Bone marrow (tissue), 2 donors: Measurements from ENCODE around the gene HEY2.
"Not testable (repeated sequence)": the region's sequence is repeated elsewhere in the genome, so short reads cannot be mapped to it uniquely, and the experiment has no call there.

Source experiments
- DNase-seq, 2 donors: peaks; one replicate each; lab custom pipeline; 2025; lab: John Stamatoyannopoulos, UW

The HEY2 gene

DNA sequence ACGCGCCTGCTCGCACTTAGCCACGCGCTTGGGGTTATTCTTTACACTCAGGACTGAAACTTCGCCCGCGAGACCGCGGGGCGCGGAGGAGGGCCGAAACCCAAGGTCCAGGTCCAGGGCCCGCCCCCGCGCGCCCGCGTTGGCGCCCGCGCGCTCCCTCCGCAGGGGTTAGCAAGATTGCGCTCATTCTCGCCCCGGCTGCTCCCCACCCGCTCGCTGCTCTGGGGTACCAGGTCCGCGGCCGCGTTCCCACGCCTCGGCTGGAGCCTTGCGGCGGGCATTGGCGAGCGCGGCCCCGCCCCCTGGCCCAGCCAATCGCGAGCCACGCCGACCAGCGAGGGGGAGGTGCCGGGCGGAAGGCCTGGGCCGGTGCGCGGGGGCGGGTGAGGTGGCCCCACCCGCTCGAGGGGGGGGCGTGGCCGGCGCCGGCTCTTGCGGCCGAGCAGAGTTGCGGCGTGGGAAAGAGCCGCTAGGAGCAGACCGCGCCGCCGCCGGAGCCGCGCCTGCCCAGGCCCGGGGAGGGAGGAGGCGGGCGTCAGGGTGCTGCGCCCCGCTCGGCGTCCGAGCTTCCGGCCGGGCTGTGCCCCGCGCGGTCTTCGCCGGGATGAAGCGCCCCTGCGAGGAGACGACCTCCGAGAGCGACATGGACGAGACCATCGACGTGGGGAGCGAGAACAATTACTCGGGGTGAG lies at the start of gene HEY2:
HEY2 (plus strand) TSS at position 460 of the 692 bp plus-strand sequence; CDS start at position 605, 145 bp downstream.
- DNase-seq: peak in 1 of 2 donors; percentile 69

DNA sequence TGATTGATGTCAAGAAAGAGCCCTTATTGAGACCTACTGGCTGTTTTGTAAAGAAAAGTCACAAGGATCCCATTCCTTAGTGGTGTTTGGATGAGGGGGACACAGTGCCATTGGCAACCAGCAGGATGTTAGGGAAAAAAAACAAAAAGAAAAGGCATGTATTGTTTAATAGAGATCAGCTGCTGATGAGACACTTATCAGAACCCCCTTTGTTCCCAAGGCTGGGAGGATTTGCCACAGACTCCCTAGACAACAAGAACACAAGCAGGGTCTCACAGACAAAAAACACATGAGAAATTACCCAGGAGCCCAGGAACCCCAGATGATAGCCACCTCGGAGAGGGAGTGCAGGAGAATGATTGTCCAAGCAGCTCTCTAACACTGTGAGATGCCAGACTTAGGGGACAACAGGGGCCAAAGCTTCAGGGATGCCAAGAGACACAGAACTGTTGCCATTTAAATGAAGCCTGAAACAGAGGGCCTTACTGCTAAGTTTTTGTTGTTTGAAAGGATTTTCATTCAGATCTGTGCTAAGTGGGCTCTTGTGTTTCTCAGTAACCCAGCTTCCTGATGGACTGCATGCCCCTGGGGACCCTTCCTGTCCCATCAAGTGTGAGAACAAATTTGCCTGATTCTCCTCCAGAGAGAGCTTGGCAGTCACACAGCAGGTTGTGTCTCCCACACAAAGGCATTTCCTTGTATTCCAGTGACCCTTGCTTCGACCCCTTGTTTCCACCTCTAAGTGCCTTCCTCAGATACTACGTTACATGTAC lies 48.7 kb upstream of the HEY2 start:
- DNase-seq: no peak

DNA sequence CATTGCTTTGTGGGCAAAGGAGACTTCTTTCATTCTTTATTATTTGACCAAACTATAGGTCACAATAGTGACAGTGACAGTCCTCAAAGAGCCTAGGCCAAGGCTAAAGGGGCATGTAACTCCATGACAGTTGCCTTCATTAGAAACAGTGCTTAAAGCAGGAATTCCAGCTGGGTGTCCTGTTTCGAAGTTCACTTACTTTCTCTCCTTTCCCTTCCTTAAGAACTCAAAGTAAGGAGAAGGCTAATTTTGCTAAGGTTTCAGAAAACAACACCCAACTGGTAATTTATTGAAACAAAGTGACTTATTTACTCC lies 48.1 kb upstream of the HEY2 start:
- DNase-seq: no peak

DNA sequence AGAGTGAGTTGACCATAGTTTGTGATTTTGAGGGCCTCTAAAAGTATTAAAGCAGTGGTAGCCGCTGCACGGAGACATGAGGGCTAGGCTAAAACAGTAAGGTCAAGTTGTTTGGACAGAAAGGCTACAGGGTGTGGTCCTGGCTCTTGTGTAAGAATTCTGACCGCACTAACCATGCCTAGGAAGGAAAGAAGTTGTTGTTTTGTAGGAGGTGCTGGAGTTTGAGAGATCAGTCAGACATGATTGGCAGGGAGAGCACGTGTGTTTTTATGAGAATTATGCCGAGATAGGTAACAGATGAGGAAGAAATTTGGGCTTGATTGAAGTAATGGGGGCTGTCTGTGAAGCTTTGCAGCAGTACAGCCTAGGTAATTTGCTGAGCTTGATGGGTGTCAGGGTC lies 45.5 kb upstream of the HEY2 start:
- not testable (repeated sequence) for DNase-seq

DNA sequence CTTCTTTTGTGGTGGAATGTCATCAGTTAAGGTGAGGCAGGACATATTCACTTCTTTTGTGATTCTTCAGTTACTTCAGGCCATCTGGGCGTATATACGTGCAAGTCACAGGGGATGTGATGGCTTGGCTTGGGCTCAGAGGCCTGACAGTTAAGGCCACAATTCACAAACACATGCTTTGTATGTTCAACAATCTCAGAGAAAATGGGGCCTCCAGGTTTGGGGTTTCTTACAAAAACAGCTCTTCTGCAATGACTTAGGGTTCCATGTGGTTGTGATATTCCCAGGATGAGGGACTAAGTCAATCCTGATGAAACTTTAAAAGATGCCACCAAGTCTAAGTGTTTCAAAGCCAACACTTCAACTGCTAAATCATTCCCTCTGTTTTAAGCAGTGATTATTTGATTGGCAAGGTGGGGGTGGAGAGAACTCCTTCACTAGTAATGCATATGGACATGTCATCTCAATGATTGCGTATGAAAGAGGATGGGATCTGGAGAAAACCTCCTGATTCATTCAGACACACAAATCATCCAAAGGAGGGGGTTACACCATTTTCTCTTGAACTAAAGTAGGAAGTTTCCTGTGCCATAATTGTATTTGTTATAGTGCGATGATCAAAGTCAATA lies 41.7 kb upstream of the HEY2 start:
- DNase-seq: no peak

DNA sequence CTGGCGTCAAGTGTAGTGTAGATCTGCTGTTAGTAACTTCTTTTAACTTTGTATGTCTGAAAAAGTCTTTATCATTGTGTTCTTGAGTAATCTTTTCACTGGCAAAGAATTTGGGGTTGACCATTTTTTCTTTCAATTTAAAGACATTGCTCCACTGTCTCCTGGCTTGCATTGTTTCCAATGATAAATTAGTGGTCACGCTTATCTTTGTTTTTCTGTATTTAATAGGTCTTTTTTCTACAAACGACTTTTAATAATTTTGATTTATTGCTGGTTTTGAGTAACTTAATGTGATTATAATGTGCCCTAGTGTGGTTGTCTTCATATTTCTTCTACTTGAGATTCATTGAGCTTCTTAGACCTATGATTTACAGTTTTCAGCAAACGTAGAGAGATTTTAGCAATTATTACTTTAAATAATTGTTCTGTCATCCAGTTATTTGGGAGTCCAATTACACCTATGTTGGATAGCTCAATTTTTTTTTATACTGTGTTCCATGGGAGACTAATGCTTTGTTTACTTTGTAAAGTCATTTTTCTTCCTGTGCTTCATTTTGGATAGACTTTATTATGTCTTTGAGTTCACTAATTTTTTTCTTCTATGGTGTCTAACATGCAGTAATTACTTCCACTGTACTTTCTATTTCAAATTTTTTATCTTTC lies 38.3 kb upstream of the HEY2 start:
- DNase-seq: no peak

DNA sequence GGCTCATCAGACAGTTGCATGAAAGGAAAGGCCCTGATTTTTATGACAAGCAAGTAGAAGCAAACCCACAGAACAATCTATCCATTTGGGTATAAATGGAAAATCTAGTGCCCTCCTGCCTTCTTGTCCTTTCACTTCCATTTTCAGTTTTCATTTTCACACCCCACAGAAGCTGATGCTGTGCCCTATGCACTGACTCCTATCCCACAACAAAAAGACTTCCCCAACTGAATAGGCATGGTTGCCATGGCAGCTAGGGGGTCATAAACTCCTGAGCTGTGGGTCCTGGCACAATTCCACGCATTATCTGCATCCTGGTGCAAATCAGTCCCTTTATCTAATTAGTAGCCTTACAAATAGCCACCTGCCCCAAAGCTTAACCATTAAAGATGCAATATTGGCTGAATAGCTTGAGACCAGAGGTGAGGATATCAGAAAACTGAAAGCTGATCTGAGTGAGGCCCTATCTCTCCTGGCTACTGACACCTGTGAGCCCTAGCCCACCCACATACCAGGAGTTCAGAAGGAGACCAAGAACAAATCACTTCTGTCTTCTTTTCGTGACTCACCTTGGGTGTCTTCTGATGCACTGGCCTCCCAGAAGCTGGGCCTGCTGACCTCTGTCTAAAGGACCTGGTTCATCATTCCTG lies 34.9 kb upstream of the HEY2 start:
- no peak for DNase-seq

DNA sequence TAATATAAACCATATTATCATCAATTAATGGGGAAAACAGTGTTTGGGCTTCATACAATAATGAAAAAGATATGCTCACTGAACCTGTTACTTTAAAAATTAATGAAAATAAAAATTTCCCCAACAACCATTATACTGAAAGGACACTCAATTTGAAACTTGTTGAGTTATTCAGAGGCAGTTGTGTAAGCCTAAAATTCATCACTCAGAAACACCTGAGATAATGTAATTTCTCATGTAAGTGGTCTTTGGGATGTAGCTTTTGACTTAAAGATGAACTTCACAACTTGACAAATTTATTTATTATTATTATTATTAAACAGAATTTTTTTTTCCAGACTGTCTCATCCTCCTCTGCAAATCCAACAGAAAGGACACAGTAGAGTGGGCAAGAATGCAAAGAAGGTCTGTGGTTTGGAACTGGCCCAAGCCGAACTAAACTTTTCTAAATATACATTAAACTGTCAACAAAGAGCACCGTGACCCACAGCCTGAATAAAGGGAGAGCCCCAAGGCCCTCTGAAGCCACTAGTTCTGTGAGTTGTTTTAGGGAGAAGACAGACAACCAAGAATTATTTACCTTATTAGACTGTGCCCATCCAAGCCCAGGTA lies 32.2 kb upstream of the HEY2 start:
- no peak for DNase-seq

DNA sequence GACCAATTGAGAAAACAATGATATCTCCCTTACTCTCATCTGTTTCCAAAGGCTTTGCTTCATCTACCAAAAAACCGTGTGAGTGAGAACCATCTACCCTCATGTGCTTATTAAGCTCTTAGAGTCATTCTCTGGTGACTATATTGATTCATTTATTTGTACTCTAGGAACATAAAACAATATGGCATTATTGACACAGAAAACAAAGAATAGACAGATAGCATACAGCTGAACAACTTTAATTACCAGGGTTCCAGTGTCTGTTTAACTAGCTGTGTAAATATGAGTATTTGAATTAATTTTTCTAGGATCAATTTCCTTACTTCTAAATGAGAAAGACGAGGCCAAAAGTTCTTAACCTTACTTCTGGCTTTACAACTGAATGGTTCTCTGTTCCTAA lies 31.3 kb upstream of the HEY2 start:
- DNase-seq: no peak

DNA sequence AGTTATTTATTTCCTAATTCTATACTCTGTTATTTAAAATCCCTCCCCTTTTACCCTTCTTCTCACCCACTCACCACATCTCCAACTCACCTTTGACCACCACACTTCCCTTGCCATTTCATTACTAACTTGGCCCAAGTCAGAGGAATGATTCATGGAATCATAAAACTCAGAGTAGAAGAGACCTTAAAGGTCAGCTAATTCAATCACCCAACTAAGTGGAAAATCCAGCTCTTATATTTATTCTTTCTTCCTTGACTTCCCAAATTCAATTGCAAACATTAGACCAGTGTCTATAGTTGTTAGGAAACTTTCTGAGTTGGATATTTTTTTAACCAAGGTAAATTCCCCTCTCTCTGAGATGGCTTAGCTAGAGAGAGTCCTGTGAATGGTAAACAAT lies 26.5 kb upstream of the HEY2 start:
- no peak for DNase-seq

DNA sequence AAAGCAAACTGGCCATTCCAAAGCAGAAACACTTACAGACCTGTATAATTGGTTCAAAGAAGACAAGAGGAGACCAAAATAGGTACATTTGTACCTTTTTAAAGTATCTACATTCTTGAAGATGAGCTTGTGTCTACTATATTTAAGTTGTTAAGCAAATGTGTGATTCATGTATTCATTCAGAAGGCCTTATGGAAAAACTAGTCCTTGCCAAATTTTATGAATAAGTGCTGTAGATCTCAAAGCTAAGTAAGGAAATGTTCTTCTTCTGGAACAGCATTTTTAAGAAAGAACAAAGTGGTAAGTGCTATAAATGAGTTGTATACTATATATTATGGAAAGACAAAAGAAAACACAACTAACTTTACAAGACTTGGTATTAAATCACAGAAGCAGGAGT lies 22.2 kb upstream of the HEY2 start:
- no peak for DNase-seq

DNA sequence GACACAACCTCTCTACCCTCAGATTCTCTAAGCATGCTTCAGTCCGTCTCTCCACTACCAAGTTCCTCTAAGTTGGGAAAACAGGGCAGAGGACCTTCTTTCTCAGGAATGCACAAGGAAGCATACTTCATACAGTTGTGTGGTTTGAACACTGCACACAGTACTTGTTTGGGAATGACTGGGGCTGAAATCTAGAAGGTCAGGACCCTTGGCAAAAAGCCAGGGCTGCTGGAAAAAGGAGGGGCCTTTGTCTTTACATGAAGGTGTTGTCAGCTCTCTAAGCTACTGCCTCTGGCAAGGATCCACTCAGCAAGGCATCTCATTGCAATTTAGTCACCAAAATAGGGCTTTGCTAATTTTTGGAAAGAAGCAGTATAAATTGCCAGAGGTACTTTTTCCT lies 20.7 kb upstream of the HEY2 start:
- no peak for DNase-seq

DNA sequence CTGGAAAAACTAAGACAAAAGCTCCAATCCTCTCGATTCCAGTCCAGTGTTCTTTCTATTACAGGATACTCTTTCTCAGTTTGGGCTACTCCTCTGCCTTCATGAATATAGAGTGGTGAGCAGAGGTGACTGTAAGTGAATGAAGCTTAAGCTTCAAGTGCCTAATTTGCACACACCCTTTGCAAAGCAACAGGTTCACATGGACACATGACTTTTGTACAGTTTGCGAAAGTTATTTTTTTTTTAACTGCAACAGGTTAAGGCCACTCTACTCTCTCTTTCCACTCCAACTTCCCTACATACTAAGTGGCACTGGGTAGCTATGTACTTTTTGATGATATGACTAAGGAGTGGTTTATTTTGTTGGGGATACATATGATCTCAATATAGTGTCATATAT lies 19.4 kb upstream of the HEY2 start:
- DNase-seq: no peak

DNA sequence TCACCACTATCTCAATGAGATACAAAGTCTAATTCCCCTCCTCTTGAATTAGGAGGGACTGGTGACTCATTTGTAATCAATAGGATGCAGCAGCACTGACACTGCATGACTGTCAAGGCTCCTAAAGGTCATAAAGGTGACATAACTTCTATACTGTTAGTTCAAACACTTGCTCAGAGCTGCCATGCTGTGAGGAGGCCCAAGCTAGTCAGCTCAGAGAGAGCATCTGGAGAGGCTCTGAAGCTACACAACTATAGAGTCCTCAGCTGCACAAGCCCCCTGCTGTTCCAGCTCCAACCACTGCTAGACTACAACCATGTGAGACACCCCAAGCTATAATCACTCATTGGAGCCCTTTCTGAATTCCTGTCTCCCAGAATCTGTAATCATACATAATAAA lies 17.0 kb upstream of the HEY2 start:
- DNase-seq: no peak

DNA sequence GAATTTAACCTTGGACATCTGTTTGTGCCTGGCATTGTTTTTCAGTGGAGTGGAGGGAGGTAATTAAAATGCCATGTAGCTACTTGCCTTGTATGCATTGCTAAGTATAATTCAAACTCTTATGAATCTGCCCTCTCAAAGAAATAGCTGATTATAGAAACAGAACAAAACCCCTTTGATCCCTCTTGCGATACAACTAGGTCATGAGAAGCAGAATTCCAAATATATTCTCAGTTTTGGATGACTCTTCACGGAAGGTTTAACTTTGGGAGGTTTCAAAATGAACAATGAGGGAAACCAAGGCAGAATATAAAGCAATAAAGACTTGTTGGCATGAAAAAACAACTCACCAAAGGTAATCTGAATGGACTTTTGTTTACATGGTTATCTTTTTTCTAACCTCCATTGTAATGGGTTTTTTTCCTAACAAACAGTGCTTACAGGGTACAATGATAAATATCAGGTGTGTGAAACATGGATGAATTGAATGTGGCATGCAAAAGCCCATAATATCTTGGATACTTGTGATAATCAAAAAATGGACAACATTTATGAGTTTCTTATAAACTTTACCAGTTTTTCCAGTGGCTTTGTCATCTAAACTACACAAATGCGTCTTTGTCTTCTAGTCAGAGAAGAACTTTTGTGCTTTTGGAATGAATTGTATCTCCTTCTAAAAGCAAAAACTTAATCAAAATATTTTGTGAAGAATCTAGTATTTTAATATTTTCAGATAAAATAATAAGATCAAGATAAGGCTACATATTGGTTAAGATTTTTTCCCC lies 15.7 kb upstream of the HEY2 start:
- no peak for DNase-seq

DNA sequence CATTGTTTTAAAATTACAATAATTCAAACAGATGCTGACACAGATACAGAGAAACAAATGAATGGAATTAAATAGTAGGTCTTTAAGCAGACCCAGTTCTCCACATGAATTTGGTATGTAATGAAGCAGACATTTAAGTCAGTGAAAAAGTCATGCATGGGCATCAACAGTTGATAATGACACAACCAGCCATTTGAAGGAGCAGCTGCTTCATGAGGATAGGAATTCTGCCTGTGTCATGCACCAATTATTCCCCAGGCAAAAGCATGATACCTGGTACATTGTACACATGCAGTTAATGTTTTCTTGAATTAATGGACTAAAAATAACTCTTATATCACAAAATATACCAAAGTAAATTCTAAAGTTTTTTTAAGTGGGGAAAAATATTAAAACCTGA lies 11.2 kb upstream of the HEY2 start:
- no peak for DNase-seq

DNA sequence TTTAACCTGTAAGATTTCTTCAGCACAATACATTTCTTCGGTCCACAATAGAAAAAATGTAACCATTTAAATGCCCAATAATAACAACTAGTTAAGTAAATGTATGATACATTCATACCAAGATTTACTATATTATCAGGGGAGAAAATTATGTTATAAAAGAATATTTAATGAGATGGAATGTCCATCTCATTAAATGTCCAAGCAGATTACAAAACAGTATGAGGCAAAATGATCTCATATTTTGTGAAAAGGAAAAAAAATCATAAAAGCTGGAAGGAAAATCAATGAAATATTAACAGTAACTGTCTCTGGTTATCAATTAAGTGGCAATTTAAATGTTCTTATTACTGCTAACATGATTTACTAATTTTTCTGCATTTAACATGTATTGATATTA lies 10.1 kb upstream of the HEY2 start:
- no peak for DNase-seq

DNA sequence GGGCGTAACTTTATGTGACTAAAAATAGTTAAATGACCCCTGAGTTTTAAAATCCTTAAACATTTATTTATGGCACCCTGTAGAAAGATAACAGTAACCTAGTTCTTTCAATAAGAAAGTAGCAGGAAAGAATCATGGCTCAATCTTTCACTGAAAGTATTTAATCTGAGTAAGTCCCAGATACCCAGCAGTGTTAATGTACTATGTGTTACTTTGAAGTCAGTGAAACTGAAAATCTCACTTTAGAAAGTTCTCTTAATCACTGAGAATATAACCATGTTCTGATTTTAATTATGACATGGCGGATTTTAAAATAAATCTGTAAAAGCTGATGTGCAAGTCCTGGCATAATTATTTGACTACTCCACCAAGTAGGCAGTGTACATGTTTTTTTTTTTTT lies 8.1 kb upstream of the HEY2 start:
- DNase-seq: no peak

DNA sequence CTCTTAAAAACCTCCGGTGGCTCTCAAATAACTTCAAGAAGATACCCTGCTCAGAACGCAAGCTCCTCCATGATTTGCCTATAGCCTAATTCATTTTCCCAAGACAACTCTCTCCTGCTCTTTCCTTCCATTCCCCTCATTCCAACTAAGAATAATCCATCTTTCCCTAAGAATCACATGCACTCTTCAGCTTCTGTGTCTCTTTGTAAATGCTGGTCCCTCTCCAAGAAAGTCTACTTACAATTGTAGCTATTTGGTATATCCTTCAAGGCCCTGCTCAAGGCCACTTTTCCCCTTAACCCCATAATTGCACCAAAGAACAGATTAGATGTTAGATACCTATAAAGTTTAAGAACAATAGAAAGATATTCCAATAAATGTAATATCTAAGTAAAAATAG lies 7.4 kb upstream of the HEY2 start:
- no peak for DNase-seq

DNA sequence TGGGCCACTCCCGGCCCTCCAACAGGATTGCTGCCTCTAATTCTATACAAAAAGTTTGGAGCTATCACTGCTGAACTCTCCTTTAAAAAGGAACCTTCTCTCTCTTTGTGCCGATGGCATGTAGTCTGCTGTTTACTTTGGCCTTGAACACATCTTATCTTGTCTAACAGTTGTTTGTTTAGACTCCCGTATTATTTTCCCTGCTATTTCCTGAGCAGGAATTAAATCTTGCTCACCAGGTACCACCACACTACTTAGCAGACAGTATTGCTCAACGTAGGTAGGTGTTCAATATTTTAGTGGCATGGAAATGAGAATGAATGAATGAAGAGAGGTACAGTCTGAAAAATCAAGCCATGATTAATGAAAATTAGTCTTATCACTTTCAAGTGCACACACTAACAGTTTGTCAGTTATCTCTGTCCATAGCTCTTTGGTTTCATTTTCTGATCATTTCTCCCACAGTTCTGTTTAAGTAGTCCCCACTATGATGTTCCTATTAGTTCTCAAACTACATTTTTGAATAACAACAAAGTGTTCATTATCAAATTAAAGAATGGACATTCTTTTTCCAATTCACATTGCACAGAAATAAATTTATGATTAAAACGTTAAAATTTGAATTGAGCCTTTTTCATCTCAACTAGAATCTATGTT lies 6.8 kb upstream of the HEY2 start:
- DNase-seq: no peak

DNA sequence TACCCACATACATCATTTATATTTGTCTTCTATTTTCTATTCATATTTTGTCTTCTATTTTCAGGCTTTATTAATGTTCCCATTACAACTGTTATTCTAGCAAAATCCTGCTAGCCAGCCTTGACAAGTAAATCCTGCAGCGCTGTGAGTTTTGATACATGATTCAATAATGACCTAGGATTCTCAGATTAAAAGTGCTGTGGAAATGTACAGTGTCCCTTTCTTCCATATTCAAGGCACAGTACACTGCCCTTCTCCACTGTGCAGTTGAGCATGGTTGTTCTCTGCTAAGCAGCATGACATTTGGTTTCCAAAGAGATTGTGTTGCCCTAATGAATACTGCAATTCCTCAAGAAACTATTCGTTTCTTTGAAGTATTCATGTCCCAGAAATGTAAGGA lies 5.8 kb upstream of the HEY2 start:
- no peak for DNase-seq
